Naive B cell (primary cell): ENCODE measurements around the gene MAP4K4. TPM values are rescaled to one million over a fixed set of nuclear protein-coding genes. Genes with fewer than 3 reads are reported as not detected.

Experiments
- ATAC-seq, 2 donors: fragments of 150-1000 bp; cut with Tn5 transposase; 2 replicates each; pipeline ENCODE4 v1.10.0; 2021; ENCODE audit warnings: low read depth in 2 of 2, mild to moderate bottlenecking in 2 of 2, moderate library complexity in 2 of 2
- DNase-seq: peaks from one replicate; pipeline ENCODE4 v3.0.0; 2022
- H3K27ac Mint-ChIP-seq, 6 donors: one replicate each; pipeline ENCODE4 v1.8.0; 2020 to 2022; ENCODE audit warnings: mild to moderate bottlenecking in 6 of 6, mixed read lengths in 6 of 6, moderate library complexity in 5 of 6, inconsistent platforms in 2 of 6
- H3K27me3 Mint-ChIP-seq, 3 donors: one replicate each; pipeline ENCODE4 v1.8.0; 2021 to 2022; ENCODE audit warnings: mixed read lengths in 3 of 3, mild to moderate bottlenecking in 1 of 3
- H3K36me3 Mint-ChIP-seq, 2 donors: one replicate each; pipeline ENCODE4 v1.8.0; 2020 to 2022; ENCODE audit warnings: mixed read lengths in 2 of 2, inconsistent platforms in 1 of 2, mild to moderate bottlenecking in 1 of 2
- H3K4me1 Mint-ChIP-seq, 3 donors: one replicate each; pipeline ENCODE4 v1.8.0; 2020 to 2022; ENCODE audit warnings: mixed read lengths in 3 of 3, inconsistent platforms in 1 of 3, mild to moderate bottlenecking in 1 of 3, moderate library complexity in 1 of 3
- H3K4me3 Mint-ChIP-seq, 8 donors: one replicate each; pipeline ENCODE4 v1.8.0; 2020 to 2022; ENCODE audit warnings: mild to moderate bottlenecking in 8 of 8, mixed read lengths in 8 of 8, moderate library complexity in 8 of 8, inconsistent platforms in 2 of 8
- H3K9me3 Mint-ChIP-seq, 7 donors: one replicate each; pipeline ENCODE4 v1.8.0; 2020 to 2022; ENCODE audit warnings: mixed read lengths in 7 of 7, mild to moderate bottlenecking in 5 of 7, inconsistent platforms in 2 of 7, moderate library complexity in 1 of 7
- polyA plus RNA-seq, 6 donors: library from polyadenylated mRNA; unstranded; fragments of 300-500 nt; fragmentation: Illumina TruSeq; gene quantifications; one replicate each; pipeline ENCODE4 v1.2.3, GENCODE V29; 2021; ENCODE audit warnings: low read depth in 6 of 6

Gene MAP4K4
- polyA plus RNA-seq, 6 donors from 2014 or later: 11.8 to 36.0 (median 20.3) TPM

DNA sequence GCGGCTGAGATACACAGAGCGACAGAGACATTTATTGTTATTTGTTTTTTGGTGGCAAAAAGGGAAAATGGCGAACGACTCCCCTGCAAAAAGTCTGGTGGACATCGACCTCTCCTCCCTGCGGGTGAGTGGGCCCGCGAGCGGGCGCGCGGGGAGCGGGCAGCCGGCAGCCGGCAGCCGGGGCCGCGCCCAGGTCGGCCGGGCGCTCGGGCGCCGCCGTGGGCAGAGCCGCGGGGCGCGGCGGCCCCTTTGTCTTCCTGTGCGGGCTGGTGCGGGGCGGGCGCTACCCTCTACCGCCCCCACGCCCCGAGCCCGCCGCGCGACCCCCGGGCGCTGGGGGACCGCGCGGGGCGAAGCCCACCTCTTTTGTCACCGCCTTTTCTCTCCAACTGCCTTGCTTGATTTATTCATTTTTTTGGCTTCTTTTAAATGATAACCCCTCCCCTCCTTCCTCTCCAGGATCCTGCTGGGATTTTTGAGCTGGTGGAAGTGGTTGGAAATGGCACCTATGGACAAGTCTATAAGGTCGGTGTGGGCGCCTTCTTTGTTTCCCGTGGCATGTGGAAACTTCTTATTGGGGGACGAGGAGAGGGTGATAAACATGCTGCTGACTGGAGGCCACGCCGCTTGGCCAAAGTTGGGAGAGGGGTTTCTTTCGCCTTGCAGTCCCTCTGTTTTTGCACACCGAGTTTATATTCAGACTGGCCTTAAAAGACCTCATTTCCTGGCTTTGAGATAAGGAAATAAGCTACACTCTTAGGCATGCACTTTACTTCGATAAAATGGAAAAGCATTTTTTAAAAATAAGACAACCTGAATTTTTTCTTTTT is 722 bp downstream of the MAP4K4 start:
- Mint-ChIP-seq H3K4me1 (peaks cover 17 to 31% (median 21%) of the 10 kb centered on the region in 3 donors), H3K9me3 (peaks cover 0 to 13% (median 0%) of the 10 kb centered on the region in 7 donors), H3K36me3 (peaks cover 12 to 21% of the 10 kb centered on the region in 2 donors), H3K27me3 (no peaks in the 10 kb centered on the region), H3K4me3 (peak overlapping the region in 6 of 8 donors; percentile 66 to 85 (median 71)), H3K27ac (peak overlapping the region in 1 of 6 donors; percentile 74)
- DNase-seq: no peak
- ATAC-seq: peak; percentile 31 to 32

DNA sequence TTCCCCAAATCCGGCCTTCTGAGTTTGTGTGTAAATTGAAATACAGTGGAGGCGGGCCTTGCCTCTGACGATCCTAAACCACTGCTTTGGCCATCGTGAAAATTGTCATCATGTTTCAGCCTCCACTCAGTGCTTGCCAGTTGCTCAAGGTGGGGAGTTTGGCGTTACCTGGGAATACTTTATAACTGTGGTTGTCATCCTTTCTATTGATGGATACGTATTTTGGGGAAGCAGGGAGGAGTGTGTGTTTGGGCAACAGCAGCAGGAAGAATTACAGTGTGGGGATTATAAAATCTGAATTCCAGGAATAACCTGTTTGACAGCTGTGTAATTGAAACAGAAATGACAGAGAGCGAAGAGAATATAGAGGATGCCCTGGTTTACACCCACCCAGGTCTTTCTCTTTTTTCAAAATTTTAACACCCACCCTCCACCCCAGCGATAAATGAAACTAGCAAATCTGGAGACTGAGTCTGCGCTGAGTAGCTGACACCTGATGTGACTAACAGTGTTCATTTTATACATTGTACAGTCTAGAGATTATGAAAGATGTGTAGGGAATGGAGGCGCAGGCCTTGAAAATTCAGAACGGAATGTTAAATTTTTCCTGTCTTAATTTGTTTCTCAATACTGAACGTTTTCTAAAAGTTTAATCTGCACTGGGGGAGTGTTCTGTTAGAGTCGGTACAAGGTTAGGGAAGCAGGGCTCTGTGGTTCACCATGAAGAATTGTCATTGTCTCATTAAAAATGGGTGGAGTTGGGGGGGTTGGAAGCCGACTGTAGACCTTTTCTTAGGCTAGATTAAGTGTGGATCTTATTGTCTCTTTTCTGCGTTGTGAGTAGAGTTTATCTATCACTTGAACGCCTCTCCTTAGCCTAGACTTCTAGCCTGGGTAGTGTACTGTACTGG is 1.6 kb downstream of the MAP4K4 start:
- ATAC-seq: peak; percentile 15 to 22
- Mint-ChIP-seq H3K27me3 (no peaks in the 10 kb centered on the region), H3K27ac (no peak overlapping the region), H3K9me3 (peaks cover 0 to 13% (median 2%) of the 10 kb centered on the region in 7 donors), H3K36me3 (peaks cover 13 to 21% of the 10 kb centered on the region in 2 donors), H3K4me3 (no peak overlapping the region), H3K4me1 (peaks cover 10 to 36% (median 29%) of the 10 kb centered on the region in 3 donors)
- DNase-seq: no peak

DNA sequence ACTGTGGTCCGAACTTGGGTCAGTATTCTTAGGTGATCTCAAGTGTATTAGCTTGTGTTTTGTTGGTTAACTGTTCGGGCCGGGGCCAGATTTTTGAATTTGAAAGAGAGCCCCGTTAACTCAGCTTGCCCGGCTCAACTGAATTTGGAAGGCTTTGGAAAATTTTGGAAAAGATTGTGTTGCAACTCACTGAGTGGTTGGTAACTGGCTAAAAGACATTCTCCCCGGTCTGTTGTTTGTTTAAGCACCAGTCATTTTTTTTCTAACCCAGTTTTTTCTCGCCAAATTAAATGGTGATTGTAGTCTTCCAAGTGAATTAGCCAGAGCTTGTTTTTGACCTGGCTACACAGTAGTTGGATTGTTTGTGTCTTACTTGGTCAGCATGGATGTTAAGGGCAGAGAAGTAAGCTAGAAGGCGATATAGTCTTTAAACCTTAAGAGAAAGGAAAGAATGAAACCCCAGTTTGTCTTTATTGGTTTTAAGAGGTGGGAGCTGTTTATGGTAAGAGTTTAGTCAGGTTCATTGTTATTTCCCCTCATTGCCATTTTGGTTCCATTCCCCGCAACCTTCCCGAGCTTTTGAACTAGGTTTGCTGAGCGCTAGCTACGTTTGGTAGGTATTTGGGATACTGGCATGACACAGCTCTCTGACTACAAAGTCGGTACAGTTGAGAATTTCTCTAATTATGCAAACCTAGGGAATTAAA is 2.4 kb downstream of the MAP4K4 start:
- Mint-ChIP-seq H3K27me3 (no peaks in the 10 kb centered on the region), H3K9me3 (peaks cover 0 to 8% (median 0%) of the 10 kb centered on the region in 7 donors), H3K4me3 (no peak overlapping the region), H3K27ac (no peak overlapping the region), H3K36me3 (peaks cover 13 to 21% of the 10 kb centered on the region in 2 donors), H3K4me1 (peaks cover 10 to 43% (median 37%) of the 10 kb centered on the region in 3 donors)
- DNase-seq (no peak), ATAC-seq (no peak)

DNA sequence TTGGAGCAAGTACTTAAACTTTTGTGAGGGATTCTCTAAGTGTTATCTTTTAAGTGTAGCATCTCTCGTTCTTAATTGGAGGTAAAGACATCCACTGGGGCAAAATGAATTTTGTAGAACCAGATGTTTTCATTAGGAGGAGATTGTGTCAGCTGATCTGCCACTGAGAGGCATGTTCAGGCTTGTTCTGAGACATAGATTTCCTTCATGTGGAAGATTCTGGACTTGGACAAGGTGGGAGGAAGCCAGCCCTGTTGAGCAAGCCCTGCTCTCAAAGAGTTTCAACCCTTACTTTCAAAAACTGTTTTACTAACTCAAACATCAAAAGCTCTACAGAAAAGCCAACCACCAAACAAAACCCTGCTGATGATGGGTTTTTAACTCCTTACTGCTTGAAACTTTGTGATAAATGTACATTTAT is 6.5 kb downstream of the MAP4K4 start:
- H3K9me3 Mint-ChIP-seq: peaks cover 0 to 6% (median 0%) of the 10 kb centered on the region in 7 donors
- ATAC-seq (peak; percentile 14 to 22), DNase-seq (no peak)
- peaks cover 0 to 67% (median 61%) of the 10 kb centered on the region in 3 donors for H3K4me1 Mint-ChIP-seq
- H3K36me3 Mint-ChIP-seq: peaks cover 13 to 21% of the 10 kb centered on the region in 2 donors
- H3K27me3 Mint-ChIP-seq: no peaks in the 10 kb centered on the region
- peak overlapping the region; percentile 89 to 100 (median 97) for H3K27ac Mint-ChIP-seq
- peak overlapping the region in 7 of 8 donors; percentile 70 to 89 (median 85) for H3K4me3 Mint-ChIP-seq

DNA sequence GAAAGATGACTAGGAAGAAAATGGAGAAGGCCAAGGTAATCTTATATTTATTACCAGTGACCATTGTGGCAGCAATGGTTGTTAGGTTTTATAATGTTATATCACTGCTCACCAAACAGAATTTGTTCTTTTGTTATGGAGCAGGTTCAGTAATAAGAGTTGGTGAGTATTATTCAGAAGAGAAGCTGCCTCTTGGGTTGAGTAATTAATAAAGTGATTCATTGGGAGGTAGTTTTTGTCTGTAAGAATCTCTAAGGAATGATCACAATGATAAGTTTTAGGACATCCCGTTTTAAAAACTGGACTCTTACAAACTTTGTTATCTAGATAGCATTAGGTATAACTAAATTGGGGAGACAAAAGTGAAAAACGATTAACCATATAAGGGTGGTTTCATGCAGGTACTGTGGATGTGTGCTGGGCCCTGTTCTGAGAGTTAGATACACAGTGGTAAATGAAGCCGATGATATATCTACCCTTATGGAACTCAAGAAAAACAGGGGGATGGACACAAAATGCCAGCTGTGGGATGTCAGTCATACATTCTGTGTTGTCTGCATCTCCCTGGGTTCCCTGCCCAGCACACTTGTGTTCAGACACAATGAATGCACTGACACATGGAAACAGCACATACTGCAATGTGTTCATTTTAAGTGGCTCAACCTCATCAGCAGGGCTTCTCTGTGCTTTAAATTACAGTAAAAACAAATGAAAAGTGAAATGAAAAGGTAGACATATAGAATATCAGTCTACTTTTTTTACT is 7.5 kb downstream of the MAP4K4 start:
- no peak for DNase-seq
- ATAC-seq: no peak
- H3K36me3 Mint-ChIP-seq: peaks cover 13 to 21% of the 10 kb centered on the region in 2 donors
- H3K27me3 Mint-ChIP-seq: no peaks in the 10 kb centered on the region
- peaks cover 0 to 6% (median 0%) of the 10 kb centered on the region in 7 donors for H3K9me3 Mint-ChIP-seq
- peak overlapping the region; percentile 72 to 100 (median 91) for H3K27ac Mint-ChIP-seq
- H3K4me1 Mint-ChIP-seq: peaks cover 0 to 75% (median 64%) of the 10 kb centered on the region in 3 donors
- peak overlapping the region in 7 of 8 donors; percentile 70 to 89 (median 83) for H3K4me3 Mint-ChIP-seq

DNA sequence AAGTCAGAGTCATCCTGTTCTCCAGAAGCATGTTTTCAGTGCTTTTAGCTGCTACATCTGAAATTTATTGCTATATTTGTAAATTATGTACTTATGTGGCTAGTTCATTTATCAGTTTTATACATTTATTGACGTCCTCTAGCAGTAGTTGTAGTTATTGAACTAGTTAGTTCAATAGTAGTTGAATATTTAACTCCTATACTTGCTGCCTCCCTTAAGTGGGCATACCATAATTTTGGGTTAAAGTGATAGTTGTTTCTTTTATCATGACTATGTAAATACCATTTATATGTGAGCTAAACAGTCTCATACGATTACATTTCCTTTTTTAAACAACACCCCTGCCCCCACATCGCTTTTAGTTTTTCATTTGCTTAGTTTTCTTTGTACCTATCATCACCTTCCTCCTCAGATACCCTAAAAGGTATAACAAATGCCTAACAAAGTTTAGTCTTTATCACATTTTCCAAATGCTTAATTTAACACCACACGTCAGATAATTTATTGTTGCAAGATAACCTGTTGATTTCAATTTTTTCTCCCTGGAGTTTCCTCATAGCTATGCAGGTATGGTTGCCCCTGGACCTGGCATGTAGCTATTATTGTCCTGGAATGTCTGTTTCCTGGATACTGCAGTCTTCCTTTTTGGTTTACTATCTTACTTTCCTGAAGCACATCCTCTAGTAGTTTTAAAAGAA is 8.8 kb downstream of the MAP4K4 start:
- peak overlapping the region; percentile 4 to 100 (median 86) for H3K27ac Mint-ChIP-seq
- peaks cover 0 to 88% (median 67%) of the 10 kb centered on the region in 3 donors for H3K4me1 Mint-ChIP-seq
- H3K9me3 Mint-ChIP-seq: peaks cover 0 to 6% (median 0%) of the 10 kb centered on the region in 7 donors
- H3K36me3 Mint-ChIP-seq: peaks cover 13 to 14% of the 10 kb centered on the region in 2 donors
- H3K27me3 Mint-ChIP-seq: no peaks in the 10 kb centered on the region
- no peak for ATAC-seq
- no peak for DNase-seq
- H3K4me3 Mint-ChIP-seq: peak overlapping the region; percentile 36 to 80 (median 68)

DNA sequence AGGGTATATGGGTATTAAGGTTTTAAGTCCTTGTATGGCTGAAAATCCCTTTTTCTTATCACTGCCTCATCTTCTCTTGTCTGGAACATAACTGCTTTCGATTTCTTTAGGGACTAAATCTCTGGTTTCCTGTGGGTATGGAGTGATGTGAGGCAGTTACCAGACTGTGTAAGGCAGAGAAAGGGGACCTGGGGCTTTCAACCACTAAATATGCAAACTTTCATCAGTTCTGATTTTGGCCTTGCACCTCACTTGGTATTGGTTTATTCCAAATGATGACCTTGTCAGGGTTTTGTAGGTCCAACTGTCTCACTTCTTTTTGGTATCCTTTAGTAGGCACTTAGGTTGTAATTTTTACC is 9.3 kb downstream of the MAP4K4 start:
- peak; percentile 75 to 79 for ATAC-seq
- peak; percentile 61 for DNase-seq
- H3K9me3 Mint-ChIP-seq: peaks cover 0 to 6% (median 0%) of the 10 kb centered on the region in 7 donors
- H3K27ac Mint-ChIP-seq: peak overlapping the region; percentile 4 to 100 (median 86)
- no peaks in the 10 kb centered on the region for H3K27me3 Mint-ChIP-seq
- H3K36me3 Mint-ChIP-seq: peaks cover 12 to 13% of the 10 kb centered on the region in 2 donors
- H3K4me1 Mint-ChIP-seq: peaks cover under 1 to 93% (median 69%) of the 10 kb centered on the region in 3 donors
- H3K4me3 Mint-ChIP-seq: peak overlapping the region; percentile 22 to 80 (median 68)

DNA sequence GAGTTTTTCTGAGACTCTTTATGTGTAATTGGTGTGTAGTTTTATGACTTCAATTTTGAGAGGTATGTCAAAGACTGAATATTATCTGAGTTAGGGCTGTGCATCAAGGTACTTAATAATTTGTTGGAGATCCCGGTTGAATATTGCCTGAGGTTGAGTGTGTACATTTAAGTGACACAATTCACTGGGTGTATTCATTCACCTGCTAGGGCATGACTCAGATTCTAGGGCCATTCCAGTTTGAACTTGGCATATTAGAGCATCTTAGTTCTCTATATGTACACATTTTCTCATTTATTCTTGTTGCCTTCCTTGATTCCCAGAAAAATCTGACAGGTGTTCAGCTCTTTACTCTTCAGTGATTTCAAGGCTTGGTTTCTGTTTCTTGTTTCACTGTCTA is 12.5 kb downstream of the MAP4K4 start:
- ATAC-seq: peak; percentile 8 to 15
- no peak for DNase-seq
- Mint-ChIP-seq H3K9me3 (no peaks in the 10 kb centered on the region), H3K4me1 (peaks cover 28 to 75% (median 56%) of the 10 kb centered on the region in 3 donors), H3K4me3 (peak overlapping the region; percentile 58 to 87 (median 70)), H3K27me3 (no peaks in the 10 kb centered on the region), H3K27ac (peak overlapping the region in 5 of 6 donors; percentile 70 to 100 (median 84)), H3K36me3 (no peaks in the 10 kb centered on the region)

DNA sequence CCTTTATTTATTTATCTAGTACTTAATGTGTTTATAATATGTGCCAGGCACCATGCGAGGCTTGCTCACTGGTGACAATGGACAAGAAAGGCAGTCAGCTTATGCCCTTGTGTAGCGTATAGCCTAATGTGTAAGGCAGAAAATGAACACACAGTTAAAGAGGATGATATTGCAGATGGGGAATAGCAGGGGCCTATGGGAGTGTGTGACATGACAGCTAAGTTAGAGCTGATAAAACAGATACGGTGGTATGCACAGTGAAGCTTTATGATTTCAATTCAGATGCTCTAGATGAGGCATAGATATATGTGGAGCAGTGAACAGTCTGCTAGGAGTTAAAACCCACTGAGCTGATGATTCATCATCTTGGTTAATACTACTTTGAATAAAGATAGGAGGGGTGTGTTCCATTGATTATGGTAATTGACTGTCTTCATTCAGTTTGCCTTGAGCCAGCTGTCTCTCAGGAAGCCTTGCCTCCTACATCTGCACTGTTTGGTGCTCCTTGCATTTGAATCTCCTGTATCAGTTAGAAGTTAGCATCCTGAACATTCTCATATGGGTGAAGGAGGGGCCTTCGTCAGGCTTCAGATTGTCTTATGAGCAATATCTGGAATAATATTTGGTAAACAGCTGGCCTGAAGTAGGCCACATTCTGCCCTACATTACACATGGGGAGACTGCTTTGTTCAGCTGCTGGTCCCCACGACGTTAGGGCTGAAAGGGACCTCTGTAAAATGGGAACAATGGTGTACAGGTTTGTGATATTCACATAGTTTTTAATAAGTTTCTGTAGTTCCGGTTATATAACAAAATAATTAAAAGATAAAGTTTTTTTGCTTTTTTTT is 13.2 kb downstream of the MAP4K4 start:
- H3K4me1 Mint-ChIP-seq: peaks cover 32 to 72% (median 50%) of the 10 kb centered on the region in 3 donors
- H3K9me3 Mint-ChIP-seq: no peaks in the 10 kb centered on the region
- ATAC-seq: peak; percentile 14 to 29
- no peak for DNase-seq
- H3K27ac Mint-ChIP-seq: peak overlapping the region; percentile 59 to 100 (median 78)
- peak overlapping the region; percentile 58 to 87 (median 70) for H3K4me3 Mint-ChIP-seq
- no peaks in the 10 kb centered on the region for H3K36me3 Mint-ChIP-seq
- H3K27me3 Mint-ChIP-seq: no peaks in the 10 kb centered on the region

DNA sequence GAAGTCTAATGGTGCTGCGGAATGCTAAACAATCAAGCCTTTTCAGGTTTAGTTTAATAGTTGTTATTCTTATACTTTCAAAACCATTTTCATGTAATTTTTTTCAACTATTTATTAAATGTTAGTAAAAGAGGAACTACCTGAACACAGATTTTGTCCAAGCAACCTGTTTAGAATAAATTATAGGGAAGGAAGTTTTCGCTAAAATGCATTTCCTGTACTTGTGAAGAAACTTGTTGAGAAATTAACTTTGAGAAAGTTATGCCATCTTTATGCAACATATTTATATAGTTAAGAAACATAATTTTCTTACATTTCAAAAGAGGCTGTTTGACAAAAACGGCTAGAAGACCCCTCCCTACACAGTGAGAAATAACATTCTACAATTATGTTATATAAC is 16.6 kb downstream of the MAP4K4 start:
- Mint-ChIP-seq H3K4me3 (peak overlapping the region; percentile 61 to 89 (median 78)), H3K27ac (peak overlapping the region; percentile 86 to 100 (median 96)), H3K36me3 (peaks cover 1 to 8% of the 10 kb centered on the region in 2 donors), H3K4me1 (peaks cover 60 to 72% (median 66%) of the 10 kb centered on the region in 3 donors), H3K27me3 (no peaks in the 10 kb centered on the region), H3K9me3 (peaks cover 0 to 4% (median 0%) of the 10 kb centered on the region in 7 donors)
- ATAC-seq: no peak
- DNase-seq: peak; percentile 42
